Hippocampal formation (tissue), 2 donors: ENCODE measurements around the gene SCGB3A1.

Experiments used
- DNase-seq, 2 donors: peaks; one replicate each; lab custom pipeline; 2025; lab: John Stamatoyannopoulos, UW

SCGB3A1 gene

GRCh38 chr5:180605554-180606214, 14.4 kb upstream of the SCGB3A1 start:
- no peak for DNase-seq

- no peak for DNase-seq
Measured at GRCh38 chr5:180604271-180604670, 13.0 kb upstream of the SCGB3A1 start.

GRCh38 chr5:180603076-180603594, 11.8 kb upstream of the SCGB3A1 start:
- DNase-seq, result no peak

DNA sequence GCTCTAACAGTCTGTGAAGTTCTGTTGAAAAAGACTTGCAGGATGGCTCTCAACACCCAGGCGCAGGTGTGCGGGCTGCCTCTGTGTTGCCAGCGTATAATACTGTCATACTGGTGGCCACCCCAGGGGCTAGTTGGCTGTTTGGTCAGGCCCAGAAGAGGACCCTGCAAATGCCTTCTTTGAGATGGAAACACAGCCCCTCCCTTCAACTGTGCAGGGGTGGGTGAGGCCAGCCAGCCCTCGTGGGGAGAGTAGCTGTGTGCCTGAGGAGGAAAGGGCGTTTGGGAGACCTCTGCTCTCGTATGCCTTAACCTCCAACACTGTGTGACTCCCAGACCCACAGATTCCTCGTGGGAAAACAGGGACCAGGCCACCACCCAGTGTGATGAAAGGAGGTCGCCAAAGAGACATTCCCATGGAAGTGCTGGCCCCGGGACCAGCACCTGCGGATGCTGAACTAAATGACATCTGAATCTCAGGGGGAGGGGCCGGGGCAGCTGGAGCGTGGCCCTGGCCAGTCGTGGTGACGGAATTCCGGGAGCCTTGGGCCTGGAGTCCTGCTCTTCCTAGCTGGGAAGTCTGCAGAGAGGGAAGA, 11.3 kb upstream of the SCGB3A1 start:
- no peak for DNase-seq

- DNase-seq, result no peak
Measured at GRCh38 chr5:180601591-180602480, 10.5 kb upstream of the SCGB3A1 start.

DNA sequence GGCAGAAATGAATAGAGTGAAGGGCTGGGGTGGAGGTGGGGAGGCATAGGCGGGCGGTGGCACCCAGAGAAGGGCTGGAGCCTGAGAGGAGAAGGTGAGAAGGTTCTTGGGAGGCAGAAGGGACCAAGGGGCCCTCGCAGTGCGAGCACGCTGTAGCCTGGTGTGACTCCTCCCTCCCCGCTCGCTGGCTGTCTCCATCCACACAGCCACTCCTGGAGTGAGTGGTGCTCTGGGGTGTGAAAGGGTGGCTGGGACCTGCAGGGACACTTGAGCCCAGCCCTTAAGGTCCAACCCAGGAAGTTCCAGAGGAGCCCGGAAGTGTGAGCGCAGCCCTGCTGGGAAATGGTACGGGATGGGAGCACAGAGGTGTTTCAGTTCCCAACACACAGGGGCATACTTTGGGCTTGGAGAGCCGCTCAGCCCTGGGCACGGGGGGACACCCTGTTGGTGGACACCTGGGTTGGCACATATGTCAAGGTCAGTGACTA, 9.3 kb upstream of the SCGB3A1 start:
- no peak for DNase-seq

DNA sequence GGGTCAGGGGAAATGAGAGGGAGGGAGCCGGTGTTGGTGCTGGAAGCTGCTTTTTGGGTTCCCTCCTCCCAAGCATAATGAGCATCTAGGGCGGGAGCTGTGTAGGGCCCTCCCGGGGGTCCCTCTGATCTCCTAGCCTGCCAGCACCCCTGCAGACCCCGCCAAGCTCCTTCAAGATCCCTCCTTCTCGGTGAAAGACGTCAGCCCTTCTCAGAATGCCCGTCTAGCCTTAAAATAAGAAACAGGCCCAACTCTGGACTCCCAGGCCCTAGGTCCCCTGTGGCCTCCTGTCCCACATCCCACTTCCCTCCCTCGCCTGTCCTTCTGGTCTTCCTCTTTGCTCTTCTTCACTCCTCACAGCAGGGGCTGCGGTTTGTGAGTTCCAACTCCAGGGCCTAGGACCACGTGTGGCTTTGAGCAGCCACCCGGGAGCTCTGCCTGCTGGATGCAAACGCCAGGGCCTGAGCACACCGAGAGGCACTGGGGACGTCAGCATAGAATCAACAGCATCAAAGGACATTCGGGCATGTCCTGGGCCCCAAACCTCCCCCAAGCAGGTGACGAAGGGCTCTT, 8.8 kb upstream of the SCGB3A1 start:
- DNase-seq, result no peak

DNA sequence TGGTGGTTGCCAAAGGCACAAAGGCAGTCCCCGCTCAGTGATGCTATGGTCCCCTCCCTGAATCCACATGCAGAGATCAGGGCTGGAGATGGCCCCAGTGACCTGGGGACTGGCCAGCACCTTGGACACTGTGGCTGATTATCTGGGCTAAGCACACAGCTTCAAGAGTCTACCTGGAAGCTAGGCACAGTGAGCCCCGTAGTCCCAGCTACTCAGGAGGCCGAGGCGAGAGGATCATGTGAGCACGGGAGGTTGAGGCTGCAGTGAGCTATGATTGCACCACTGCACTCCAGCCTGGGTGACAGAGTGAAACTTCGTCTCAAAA, 8.3 kb upstream of the SCGB3A1 start:
- no peak for DNase-seq

- DNase-seq, result no peak
Measured at GRCh38 chr5:180598797-180599589, 7.7 kb upstream of the SCGB3A1 start.

- no peak for DNase-seq
Measured at GRCh38 chr5:180598316-180598701, 7.0 kb upstream of the SCGB3A1 start.

DNA sequence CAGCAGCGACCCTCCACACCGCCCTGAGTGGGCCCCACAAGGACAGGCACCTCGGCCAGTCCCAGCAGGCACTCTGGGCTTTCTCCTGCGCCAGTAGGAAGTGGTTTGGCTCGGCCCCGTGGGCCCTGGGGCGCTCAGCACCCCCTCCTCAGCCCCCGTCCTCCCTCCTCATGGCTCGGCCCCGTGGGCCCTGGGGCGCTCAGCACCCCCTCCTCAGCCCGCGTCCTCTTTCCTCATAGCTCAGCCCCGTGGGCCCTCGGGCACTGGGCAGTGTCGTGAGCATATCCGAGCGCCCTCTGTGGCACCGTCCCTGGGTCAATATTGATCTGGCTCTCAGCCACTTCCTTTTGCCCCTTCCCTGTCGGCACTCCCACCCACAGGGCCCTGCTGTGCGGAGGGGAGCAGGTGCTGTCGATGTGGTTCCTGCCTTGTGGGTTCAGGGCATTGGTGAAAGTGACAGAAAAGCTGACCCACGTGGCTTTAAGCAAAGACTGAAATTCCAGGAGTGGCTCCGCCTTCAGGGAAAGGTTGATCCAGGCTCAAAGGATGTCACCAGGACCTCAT, 5.5 kb upstream of the SCGB3A1 start:
- DNase-seq, result no peak

DNA sequence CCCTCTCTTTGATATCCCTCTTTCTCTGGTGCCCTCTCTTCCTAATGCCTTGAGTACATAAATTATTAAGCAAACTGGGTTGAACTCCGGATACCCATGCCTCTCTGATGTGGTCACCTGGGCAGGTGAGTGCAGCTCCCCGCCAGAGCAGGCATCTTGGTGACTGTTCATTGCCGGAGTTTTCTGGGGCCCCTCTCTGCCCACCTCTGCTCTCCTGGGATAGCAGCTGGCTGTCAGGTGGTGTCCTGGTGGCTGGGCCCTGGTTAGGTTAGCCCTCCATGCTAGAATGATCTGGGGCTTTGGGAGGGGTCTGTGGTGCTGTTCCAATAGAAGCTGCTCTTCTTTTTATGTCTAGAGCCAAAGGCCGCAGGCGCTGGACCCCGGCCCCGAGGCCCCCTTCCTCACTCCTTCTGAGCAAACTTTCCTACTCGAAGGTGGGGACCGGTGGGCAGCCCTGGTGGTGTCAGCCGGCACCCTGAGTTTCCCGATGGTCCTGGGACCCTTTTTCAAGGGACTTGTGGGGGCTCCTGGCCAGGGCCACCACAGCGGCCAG, 4.9 kb upstream of the SCGB3A1 start:
- no peak for DNase-seq

GRCh38 chr5:180595381-180596114, 4.2 kb upstream of the SCGB3A1 start:
- DNase-seq, result no peak

- no peak for DNase-seq
Measured at GRCh38 chr5:180595046-180595379, 3.7 kb upstream of the SCGB3A1 start.

GRCh38 chr5:180594311-180595045, 3.2 kb upstream of the SCGB3A1 start:
- no peak for DNase-seq

GRCh38 chr5:180593446-180594206, 2.3 kb upstream of the SCGB3A1 start:
- DNase-seq, result no peak

- no peak for DNase-seq
Measured at GRCh38 chr5:180592176-180592575, 877 bp upstream of the SCGB3A1 start.

GRCh38 chr5:180590543-180591310, 572 bp downstream of the SCGB3A1 start:
- DNase-seq, result no peak
